GM19035 (cell line): ENCODE data around the gene ATP2C2.

Experiments used
- ATAC-seq: cut with Tn5 transposase; IDR thresholded peaks from one replicate; pipeline ENCODE4 v1.9.1; 2021; ENCODE audit not compliant: unreplicated experiment

The ATP2C2 gene

DNA sequence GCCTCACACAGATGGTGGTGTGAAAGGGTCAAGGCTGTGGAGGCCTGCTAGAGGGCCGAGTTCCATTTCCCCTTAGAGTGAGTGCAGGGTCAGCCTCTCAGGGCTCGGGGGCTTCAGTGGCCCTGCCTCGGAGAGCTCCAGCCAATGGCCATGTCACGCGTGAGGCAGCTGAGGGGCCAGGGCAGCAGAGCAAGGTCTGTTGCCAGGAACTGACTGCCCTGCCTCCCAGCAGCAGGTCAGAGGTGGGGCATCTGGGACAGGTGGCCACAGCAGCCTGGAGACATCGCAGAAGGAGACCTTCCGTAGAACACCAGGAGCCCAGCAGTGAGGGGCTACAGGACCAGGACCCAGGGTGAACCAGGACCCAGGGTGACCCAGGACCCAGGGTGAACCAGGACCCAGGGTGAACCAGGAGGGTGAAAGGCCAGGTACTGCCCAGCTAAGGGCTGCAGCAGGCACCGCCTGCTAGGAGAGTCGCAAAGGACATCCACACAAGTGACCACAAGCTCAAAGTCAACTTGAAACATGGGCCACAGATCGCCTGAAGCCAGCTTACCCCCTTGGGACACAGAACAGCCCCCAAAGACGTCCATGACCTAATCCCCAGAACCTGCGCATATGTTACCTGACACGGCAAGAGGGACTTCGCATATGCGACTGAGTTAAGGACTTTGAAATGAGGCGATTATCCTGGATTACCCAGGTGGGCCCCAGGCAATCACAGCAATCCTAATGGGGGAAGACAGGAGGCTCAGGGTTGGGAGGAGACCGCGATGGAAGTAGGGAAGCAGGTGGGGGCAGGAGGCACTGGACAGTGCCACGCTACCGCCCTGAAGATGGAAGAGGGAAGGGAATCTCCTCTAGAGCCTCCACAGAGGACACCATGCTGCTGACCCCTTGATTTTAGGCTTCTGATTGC is 141.0 kb downstream of the ATP2C2 start:
- ATAC-seq: no peak

DNA sequence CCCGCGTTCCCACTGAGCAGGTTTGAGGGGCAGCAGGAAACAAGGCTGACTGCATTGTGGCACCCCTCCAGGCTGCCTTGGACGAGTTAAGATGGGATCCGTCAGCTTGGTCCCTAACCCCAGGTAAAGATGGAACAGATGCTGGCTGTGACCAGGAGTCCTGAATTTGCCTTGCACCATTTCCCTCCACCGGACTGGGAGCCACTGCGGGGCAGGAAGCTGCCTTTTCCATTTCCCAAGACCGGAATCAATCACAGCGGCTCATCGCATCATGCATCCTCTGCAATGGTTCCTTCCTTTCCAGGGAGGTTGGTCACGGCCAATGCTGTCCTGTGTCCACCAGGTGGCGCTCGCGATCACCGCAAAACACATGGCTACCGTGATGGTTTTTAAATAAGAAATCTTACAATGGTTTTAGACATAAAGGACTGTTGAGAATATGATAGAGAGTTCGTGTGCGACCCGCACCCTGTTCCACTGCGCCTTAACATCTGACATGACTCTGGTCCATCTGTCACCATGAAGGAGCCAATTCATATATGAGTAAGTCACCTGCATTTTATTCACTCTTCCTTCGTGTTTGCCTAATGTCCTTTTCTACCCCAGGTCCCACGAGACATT is 143.0 kb downstream of the ATP2C2 start:
- no peak for ATAC-seq

DNA sequence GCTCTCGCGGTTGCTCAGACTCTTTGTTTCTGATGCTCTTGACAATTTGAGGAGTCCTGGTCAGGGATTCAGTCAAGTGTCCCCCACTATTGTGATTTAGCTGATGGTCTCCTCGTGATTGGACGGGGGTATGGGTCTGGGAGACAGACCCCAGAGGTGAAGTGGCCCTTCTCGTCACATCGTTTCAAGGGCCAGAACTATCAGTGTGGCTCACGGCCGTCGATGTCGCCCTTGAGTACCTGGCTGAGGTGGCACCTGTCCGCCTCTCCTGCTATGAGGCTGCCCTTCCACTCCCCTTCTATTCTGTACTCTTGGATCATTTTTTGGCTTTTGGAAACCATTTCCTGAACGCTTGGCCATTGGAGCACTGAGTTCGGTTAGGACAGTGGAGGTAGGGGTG is 143.5 kb downstream of the ATP2C2 start:
- ATAC-seq: no peak

DNA sequence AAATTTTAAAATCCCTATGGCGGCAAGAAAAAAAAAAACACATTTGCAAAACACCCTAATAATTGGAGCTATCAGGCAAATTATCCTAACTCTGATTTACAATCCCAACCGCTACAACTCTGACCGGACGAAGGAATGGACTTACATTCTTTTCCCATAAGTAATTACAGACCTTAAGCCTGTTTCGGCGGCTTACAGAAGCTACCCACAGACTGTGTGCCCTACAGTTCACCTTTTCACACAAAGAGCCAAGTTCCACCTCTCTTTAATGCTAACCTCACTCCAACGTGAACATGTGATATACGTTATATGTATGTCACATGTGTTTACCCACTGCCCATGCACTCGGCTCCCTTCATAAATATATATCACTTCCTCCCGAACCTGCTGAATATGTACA is 144.8 kb downstream of the ATP2C2 start:
- no peak for ATAC-seq

DNA sequence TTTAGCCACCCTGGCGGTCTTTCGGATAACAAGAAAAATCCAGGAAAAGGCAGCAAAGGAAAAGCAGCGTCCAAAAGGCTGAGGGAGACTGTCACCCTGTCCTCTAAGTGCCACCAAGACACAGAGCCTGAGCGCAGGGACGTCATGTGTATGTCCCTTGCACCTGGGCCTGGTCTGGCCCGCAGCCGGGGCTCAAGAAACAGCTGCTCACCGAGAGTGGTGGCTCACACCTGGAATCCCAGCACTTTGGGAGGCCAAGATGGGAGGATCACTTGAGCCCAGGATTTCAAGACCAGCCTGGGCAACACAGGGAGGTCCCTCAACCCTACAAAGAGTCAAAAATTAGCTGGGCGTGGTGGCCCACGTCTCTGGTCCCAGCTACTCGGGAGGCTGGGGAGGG is 145.3 kb downstream of the ATP2C2 start:
- no peak for ATAC-seq
